HG02884 (cell line): ENCODE measurements around the gene XRCC5.
"Not testable (repeated sequence)": the region's sequence is repeated elsewhere in the genome, so short reads cannot be mapped to it uniquely, and the experiment has no call there.

Experiments used
- ATAC-seq: cut with Tn5 transposase; IDR thresholded peaks from one replicate; pipeline ENCODE4 v1.9.1; 2021; ENCODE audit warnings: mild to moderate bottlenecking, moderate library complexity; ENCODE audit not compliant: unreplicated experiment

Gene XRCC5

GRCh38 chr2:216114714-216115531 lies 5.8 kb downstream of the XRCC5 start:
- ATAC-seq = peak; percentile 35

GRCh38 chr2:216116418-216116817 lies 7.3 kb downstream of the XRCC5 start:
- ATAC-seq = no peak

- no peak for ATAC-seq
Observed at GRCh38 chr2:216117561-216118340, 8.6 kb downstream of the XRCC5 start.

DNA sequence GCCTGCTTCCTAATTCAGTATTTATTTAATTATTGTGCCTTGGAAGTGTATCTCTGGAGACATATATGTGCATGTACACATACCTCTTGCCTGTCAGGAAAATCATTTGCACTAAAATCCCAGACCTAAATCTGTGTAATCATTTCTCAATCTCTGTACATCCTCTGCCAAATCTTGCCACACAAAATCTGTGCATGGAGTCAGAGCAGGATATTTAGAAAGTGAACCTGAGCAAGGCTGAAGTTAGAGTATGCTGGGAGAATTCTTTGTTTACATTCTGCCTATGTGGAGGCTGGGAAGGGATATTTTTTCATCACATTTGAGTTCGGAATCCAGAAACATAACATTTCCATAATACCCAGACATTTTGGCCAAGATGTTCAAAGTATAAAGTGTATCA lies 9.3 kb downstream of the XRCC5 start:
- ATAC-seq = no peak

DNA sequence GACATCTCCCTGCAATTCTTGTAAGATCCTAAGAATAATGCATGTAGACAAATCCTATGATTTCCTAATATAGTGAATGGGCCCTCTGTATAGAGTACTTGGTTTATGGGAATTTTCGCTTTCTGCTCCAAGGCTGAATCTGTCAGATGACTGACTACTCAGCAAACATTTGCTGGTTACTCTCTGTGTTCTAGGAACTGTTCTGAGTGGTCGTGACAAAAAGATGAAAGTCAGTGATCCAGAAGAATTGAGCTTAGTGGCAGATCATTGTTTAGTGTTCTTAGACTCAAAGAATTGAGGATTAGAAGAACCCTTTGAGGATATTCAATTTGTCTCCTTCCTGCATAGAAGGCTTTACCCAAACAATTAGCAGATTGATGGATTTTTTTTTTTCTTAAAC lies 10.0 kb downstream of the XRCC5 start:
- no peak for ATAC-seq

- ATAC-seq = no peak
Observed at GRCh38 chr2:216119986-216120385, 10.8 kb downstream of the XRCC5 start.

GRCh38 chr2:216121255-216121654 lies 12.1 kb downstream of the XRCC5 start:
- no peak for ATAC-seq

- no peak for ATAC-seq
Observed at GRCh38 chr2:216126943-216127342, 17.8 kb downstream of the XRCC5 start.

DNA sequence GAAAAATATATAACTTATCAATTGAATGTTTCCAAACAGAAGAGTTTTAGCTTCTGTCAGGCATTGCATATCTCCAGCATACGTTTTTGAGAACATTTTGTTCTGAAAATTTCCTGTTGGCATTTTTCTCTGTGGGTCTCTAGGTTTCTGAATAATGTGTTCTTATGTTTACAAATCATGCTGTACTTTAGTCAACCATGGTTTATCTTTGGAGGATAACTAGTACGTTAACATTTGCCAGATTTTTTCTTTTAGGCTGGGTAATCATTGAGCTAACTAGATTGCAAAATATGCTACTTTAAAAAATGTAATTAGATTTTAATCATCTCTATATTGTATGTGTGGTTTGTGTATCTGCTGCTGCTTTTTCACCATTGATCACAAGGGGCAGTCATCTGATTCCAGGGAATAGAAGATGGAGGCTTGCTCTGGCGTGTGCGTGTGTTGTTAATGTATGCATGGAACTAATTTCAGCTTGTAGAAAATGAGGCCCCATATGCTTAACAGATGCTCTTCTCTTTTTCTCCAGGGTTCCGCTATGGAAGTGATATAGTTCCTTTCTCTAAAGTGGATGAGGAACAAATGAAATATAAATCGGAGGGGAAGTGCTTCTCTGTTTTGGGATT lies 21.3 kb downstream of the XRCC5 start:
- ATAC-seq = no peak

- ATAC-seq = no peak
Observed at GRCh38 chr2:216131175-216131926, 22.2 kb downstream of the XRCC5 start.

DNA sequence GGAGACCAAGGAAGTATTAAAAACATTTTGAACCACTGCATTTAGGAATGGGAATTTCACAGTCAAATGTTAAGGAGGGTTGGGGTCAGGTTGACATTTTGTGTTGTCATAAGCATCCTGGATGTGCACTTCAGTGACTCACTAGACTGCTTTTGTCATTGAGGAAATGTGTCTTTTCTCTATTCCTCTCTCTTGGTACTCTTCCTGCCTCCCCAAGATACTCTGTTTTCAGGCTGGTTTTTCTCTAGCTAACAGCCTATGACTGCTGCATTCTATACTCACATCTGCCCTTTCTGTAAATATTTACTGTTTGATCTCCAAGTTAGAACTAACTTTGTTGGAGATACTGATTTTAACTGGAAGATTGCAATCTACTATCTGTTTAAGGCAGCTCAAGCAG lies 23.4 kb downstream of the XRCC5 start:
- ATAC-seq = no peak

DNA sequence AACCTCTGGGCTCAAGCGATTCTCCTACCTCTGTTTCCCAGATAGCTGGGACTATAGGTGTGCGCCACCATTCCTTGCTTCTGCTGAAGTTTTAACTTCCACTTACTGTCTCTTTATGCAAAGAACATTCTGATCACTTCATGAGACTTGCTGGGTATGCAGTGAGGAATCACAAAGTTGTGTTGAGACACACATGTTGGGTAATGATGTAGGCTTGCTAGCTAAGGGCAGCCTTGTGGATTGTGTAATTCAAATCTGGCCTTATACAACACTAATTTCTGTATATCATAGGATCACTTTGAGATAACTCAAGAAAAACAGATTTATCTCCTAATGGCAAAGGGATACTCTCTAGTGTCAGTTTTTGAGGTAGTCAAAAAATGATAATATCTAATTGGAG lies 24.2 kb downstream of the XRCC5 start:
- no peak for ATAC-seq

DNA sequence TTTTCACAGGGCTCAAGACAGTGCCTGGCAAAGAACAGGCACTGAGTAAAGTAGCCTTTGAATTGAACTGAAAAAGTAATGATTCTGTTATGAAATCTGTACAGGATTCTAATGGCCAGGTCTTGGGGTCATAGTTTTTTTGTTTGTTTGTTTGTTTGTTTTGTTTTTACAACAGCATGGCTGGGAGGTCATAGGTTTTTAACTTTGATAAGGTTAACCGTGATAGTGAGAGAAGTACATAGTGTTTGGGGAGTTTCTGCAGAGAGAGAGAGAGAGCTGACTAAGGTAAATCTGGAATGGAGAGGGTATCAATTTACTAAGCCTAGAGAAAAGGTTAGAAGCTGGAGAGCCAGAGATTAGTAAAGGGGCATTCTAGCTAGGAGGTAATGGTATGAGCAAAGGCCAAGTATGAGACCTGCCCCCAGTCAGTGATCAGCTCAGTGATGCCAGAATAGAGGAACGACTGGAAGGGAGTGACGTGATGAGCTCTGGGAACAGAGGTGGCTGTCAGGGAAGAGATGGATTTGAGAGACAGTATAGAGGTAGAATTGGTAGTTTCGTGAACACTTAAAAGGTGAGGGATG lies 25.9 kb downstream of the XRCC5 start:
- ATAC-seq = no peak

GRCh38 chr2:216139884-216140283 lies 30.7 kb downstream of the XRCC5 start:
- ATAC-seq = no peak

- ATAC-seq = not testable (repeated sequence)
Observed at GRCh38 chr2:216141516-216141915, 32.4 kb downstream of the XRCC5 start.

DNA sequence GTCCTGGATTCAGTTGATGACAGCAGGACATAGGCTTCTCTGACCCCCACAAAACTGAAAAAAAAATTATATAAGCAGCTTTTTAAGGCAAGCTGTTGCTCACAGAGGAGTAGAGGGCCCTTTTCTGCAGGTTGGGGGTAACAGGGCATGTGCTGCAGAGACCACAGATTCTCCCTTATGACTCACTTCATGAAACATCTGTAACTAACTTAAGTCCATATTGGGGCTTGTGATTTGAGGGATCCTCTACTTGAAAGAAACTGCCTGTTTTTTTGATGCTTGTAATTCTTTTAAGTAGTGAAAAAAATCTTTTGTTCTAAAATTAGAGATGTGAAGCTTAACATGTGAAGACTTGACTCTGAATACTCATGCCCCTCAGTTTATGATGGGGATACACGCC lies 33.4 kb downstream of the XRCC5 start:
- peak; percentile 99 for ATAC-seq

DNA sequence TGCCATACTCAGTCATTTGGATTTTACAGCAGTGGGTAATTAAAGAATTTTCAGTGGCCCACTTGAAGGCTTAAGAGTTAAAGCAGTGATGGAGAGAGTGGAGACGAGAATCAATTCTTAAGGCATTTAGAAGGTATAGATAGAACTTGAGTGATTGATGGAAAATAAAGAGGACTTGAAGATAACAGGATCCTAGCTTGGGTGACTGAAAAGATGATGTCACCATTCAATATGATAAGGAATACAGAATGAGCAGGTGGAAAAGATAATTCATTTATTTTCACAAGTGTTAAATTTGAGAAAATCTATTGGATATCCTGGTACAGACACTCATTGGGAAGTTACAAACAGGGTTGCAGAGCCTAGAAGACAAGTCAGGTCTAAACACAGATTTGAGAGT lies 35.2 kb downstream of the XRCC5 start:
- ATAC-seq = no peak

GRCh38 chr2:216144857-216145256 lies 35.7 kb downstream of the XRCC5 start:
- no peak for ATAC-seq

GRCh38 chr2:216146573-216146972 lies 37.4 kb downstream of the XRCC5 start:
- ATAC-seq = no peak
